ENCODE data around the gene ABI2.
"Not testable (repeated sequence)": the region's sequence is repeated elsewhere in the genome, so short reads cannot be mapped to it uniquely, and the experiment has no call there.

Gene ABI2

DNA sequence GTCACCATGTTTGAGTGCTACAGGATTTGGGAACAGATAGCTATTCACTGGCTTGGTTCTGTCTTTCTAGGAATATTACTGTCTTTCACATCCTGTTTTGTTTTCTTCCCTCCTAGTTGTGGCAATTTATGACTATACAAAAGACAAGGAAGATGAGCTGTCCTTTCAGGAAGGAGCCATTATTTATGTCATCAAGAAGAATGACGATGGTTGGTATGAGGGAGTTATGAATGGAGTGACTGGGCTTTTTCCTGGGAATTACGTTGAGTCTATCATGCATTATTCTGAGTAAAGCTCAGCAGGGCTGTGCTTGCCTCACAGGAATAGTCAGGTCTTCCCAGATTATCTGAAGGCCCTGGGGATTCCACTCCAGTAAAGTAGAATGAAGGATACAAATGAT, 98.9 kb downstream of the ABI2 start:
- Histone ChIP-seq H3K4me1 (ENCODE audit: control insufficient read depth, insufficient read depth, low read length) (no peaks in the 10 kb centered on the region), H3K36me3 (ENCODE audit: control insufficient read depth, insufficient read depth, low read length) (peaks cover 56% of the 10 kb centered on the region), H3K27ac (ENCODE audit: low read depth, low read length) (no peak overlapping the region), H3K9ac (ENCODE audit: low read depth, low read length) (no peak overlapping the region), H3K4me3 (ENCODE audit: low read depth, low read length) (no peak overlapping the region), H3K9me3 (ENCODE audit: control insufficient read depth, insufficient read depth, low read length) (no peaks in the 10 kb centered on the region), H3K27me3 (ENCODE audit: control insufficient read depth, insufficient read depth, low read length) (no peaks in the 10 kb centered on the region)

DNA sequence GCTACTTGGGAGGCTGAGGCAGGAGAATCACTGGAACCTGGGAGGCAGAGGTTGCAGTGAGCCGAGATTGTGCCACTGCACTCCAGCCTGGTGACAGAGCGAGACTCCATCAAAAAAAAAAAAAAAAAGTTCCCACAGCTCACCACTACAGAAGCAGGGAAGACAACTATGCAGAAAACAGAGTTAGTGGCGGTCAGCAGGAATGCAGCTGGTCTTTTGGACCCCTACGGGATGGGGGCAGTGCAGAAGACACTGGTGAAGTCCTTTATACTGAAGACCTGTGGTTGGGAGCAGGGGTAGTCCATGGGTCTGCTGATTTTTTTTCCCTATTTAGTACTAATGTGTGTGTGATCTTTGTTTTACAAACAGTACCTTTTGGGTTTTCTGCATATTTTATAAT, 101.4 kb downstream of the ABI2 start:
- H3K4me3 ChIP-seq (ENCODE audit: low read depth, low read length); H3K4me1 ChIP-seq (ENCODE audit: control insufficient read depth, insufficient read depth, low read length); H3K27ac ChIP-seq (ENCODE audit: low read depth, low read length); H3K9me3 ChIP-seq (ENCODE audit: control insufficient read depth, insufficient read depth, low read length); H3K9ac ChIP-seq (ENCODE audit: low read depth, low read length); H3K27me3 ChIP-seq (ENCODE audit: control insufficient read depth, insufficient read depth, low read length): not testable (repeated sequence)
- H3K36me3 ChIP-seq (ENCODE audit: control insufficient read depth, insufficient read depth, low read length), result peaks cover 47% of the 10 kb centered on the region

DNA sequence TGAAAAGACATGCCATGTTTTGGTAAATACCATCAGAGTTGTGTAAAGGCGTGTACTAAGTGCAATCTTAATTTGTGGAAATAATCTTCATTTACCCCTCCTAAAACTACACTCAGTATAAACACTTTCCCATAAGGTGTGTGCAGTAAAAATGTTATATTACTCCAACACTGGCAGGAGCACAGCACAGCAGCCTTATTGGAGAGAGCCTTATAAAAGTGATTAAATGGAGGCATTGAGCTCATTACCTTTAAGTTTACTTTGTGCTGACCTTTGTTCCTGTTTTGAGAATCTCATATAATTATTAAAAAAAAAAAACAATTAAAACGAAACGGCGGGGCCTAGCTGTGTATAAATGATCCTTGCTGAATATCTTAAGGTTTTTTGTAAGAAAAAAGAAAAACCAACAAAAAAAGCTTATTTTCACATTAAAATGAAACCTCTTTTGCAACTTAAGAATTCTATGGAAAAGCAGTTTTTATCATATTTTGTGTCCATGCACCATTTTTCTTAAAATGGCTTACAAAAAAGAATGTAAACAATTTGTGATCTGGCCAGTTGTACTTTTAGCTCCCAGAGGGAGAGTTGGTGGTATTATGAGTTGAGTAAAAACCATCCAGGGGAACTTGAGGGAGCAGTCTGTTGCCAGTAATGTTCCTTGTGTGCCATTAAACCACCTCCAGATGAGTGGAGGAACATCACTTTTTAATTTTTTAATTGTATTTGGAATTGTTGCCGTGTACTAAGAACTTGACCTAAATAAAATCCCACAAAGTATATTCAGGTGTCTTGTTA, 103.4 kb downstream of the ABI2 start:
- H3K27ac ChIP-seq (ENCODE audit: low read depth, low read length), result no peak overlapping the region
- H3K4me1 ChIP-seq (ENCODE audit: control insufficient read depth, insufficient read depth, low read length), result no peaks in the 10 kb centered on the region
- H3K9me3 ChIP-seq (ENCODE audit: control insufficient read depth, insufficient read depth, low read length), result no peaks in the 10 kb centered on the region
- no peak overlapping the region for H3K4me3 ChIP-seq (ENCODE audit: low read depth, low read length)
- H3K27me3 ChIP-seq (ENCODE audit: control insufficient read depth, insufficient read depth, low read length), result no peaks in the 10 kb centered on the region
- H3K9ac ChIP-seq (ENCODE audit: low read depth, low read length), result no peak overlapping the region
- peaks cover 41% of the 10 kb centered on the region for H3K36me3 ChIP-seq (ENCODE audit: control insufficient read depth, insufficient read depth, low read length)

DNA sequence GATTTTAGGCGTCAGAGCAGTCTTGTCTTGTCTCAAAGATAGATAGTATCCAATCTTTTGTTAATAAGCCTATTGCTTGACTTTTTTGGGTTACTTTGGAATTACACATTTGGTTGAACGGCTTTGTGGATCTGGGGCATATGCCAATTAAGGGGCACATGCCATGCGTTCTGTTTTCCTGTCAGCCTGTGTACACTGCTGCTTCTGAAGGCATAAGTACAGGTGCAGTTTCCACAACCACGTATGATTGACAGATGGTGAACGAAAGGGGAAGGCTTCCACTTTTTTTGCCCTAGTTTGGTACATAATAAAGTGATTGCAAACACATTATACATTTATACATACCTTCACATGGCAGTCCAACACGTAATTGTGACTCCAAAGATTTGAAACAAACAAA, 104.6 kb downstream of the ABI2 start:
- no peaks in the 10 kb centered on the region for H3K27me3 ChIP-seq (ENCODE audit: control insufficient read depth, insufficient read depth, low read length)
- no peaks in the 10 kb centered on the region for H3K4me1 ChIP-seq (ENCODE audit: control insufficient read depth, insufficient read depth, low read length)
- H3K27ac ChIP-seq (ENCODE audit: low read depth, low read length), result no peak overlapping the region
- peaks cover 28% of the 10 kb centered on the region for H3K36me3 ChIP-seq (ENCODE audit: control insufficient read depth, insufficient read depth, low read length)
- H3K4me3 ChIP-seq (ENCODE audit: low read depth, low read length), result no peak overlapping the region
- H3K9me3 ChIP-seq (ENCODE audit: control insufficient read depth, insufficient read depth, low read length), result no peaks in the 10 kb centered on the region
- no peak overlapping the region for H3K9ac ChIP-seq (ENCODE audit: low read depth, low read length)

DNA sequence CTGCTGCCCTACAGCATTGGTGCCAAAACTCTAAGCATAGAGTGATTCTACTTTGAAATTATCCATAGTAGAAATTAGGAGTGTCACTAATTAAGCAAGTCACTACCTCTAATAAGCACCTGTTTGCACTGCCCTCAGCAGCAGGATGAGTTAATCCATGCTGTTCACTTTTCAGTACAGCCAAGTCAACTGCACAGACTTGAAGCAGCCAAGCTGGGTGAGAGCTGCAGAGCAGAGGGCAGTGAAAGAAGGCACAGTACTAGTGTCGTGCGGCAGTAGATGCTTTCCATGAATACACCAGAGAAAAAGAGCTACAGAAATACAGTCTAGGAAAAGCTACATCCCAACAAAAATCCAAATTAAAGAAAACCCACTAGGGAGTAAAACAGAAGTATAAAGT, 108.3 kb downstream of the ABI2 start:
- Histone ChIP-seq H3K4me3 (ENCODE audit: low read depth, low read length) (no peak overlapping the region), H3K36me3 (ENCODE audit: control insufficient read depth, insufficient read depth, low read length) (peaks cover 26% of the 10 kb centered on the region), H3K9ac (ENCODE audit: low read depth, low read length) (no peak overlapping the region), H3K9me3 (ENCODE audit: control insufficient read depth, insufficient read depth, low read length) (no peaks in the 10 kb centered on the region), H3K27ac (ENCODE audit: low read depth, low read length) (no peak overlapping the region), H3K27me3 (ENCODE audit: control insufficient read depth, insufficient read depth, low read length) (no peaks in the 10 kb centered on the region), H3K4me1 (ENCODE audit: control insufficient read depth, insufficient read depth, low read length) (no peaks in the 10 kb centered on the region)

DNA sequence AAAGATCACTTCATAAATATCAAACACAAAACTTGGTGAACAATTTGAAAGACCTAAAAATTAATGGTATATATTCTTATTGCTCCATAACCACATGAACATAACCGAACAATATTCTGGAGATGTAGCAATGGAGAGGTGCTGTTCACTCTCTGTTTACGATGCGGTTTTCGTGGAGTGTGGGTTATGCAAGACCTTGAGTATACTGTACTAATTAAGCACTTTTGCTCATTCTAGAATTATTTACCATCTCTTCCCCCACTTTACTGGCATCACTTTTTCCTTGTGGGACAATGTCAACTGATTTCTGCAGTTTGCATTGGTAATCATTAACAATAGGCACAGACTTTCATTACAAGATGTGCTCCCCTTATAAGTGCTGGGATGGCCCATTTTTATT, 109.3 kb downstream of the ABI2 start:
- H3K36me3 ChIP-seq (ENCODE audit: control insufficient read depth, insufficient read depth, low read length), result peaks cover 26% of the 10 kb centered on the region
- H3K4me3 ChIP-seq (ENCODE audit: low read depth, low read length), result no peak overlapping the region
- no peaks in the 10 kb centered on the region for H3K4me1 ChIP-seq (ENCODE audit: control insufficient read depth, insufficient read depth, low read length)
- H3K27ac ChIP-seq (ENCODE audit: low read depth, low read length), result no peak overlapping the region
- H3K9ac ChIP-seq (ENCODE audit: low read depth, low read length), result no peak overlapping the region
- H3K27me3 ChIP-seq (ENCODE audit: control insufficient read depth, insufficient read depth, low read length), result no peaks in the 10 kb centered on the region
- H3K9me3 ChIP-seq (ENCODE audit: control insufficient read depth, insufficient read depth, low read length), result no peaks in the 10 kb centered on the region

DNA sequence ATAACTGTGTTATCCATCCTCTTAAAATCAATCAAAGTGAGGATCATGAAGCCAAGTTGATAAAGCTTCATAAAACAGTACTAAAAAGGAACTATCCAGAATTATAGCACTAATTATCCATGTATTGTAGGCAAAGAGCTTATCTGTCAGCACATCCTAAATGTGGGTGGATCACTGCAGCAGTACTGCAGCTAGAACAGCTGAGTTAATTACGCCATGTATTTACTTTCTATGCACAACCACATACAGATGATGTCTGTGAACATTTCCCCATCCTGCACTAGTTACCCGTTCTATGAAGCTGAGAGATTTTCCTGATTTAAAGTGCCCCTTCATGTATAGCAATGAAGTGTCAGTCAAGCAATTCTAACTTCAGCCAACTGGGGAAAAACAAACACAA, 110.3 kb downstream of the ABI2 start:
- Histone ChIP-seq H3K4me3 (ENCODE audit: low read depth, low read length) (no peak overlapping the region), H3K4me1 (ENCODE audit: control insufficient read depth, insufficient read depth, low read length) (no peaks in the 10 kb centered on the region), H3K27ac (ENCODE audit: low read depth, low read length) (no peak overlapping the region), H3K27me3 (ENCODE audit: control insufficient read depth, insufficient read depth, low read length) (no peaks in the 10 kb centered on the region), H3K9me3 (ENCODE audit: control insufficient read depth, insufficient read depth, low read length) (no peaks in the 10 kb centered on the region), H3K9ac (ENCODE audit: low read depth, low read length) (no peak overlapping the region), H3K36me3 (ENCODE audit: control insufficient read depth, insufficient read depth, low read length) (peaks cover 32% of the 10 kb centered on the region)

DNA sequence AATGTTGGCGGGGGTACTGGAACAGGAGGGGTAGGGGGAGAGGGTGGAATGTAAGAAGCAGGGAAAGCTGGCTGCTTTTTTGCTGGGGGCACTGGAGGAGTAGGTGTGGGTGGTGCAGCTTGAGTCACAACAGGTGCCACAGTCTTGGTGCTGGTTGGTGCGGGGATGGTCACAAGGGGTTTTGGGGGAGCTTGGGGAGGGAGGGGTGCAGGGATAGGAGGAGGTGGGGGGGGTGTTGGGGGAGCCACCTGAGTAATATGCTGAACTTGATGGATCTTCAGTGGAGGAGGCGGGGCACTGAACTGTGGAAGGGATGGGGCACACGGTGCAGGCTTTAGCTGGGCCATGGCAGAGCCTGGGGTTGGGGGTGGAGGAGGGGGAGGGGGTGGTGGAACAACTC, 112.5 kb downstream of the ABI2 start:
- peaks cover 44% of the 10 kb centered on the region for H3K36me3 ChIP-seq (ENCODE audit: control insufficient read depth, insufficient read depth, low read length)
- no peaks in the 10 kb centered on the region for H3K9me3 ChIP-seq (ENCODE audit: control insufficient read depth, insufficient read depth, low read length)
- no peaks in the 10 kb centered on the region for H3K4me1 ChIP-seq (ENCODE audit: control insufficient read depth, insufficient read depth, low read length)
- H3K27ac ChIP-seq (ENCODE audit: low read depth, low read length), result no peak overlapping the region
- H3K9ac ChIP-seq (ENCODE audit: low read depth, low read length), result no peak overlapping the region
- no peak overlapping the region for H3K4me3 ChIP-seq (ENCODE audit: low read depth, low read length)
- no peaks in the 10 kb centered on the region for H3K27me3 ChIP-seq (ENCODE audit: control insufficient read depth, insufficient read depth, low read length)

DNA sequence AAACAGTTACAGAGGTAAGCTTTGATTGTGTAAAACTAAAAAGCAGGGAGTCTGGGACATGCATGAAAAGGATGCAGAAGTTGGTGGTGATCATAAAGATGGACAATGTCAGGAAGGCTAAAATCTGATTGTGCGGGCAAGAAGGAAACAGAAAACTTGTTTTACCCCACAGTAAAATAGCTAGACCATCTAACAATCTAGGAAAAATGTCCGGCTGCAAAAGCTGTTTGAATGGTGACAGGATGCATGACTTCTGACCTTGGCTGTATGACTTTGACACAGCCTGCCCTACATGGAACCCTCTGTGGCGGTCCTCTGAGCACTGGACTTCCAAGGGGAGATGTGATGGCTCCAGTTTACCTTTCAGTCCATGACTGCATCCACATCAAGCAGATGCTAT, 113.3 kb downstream of the ABI2 start:
- no peaks in the 10 kb centered on the region for H3K4me1 ChIP-seq (ENCODE audit: control insufficient read depth, insufficient read depth, low read length)
- no peak overlapping the region for H3K4me3 ChIP-seq (ENCODE audit: low read depth, low read length)
- H3K9ac ChIP-seq (ENCODE audit: low read depth, low read length), result no peak overlapping the region
- H3K9me3 ChIP-seq (ENCODE audit: control insufficient read depth, insufficient read depth, low read length), result no peaks in the 10 kb centered on the region
- no peaks in the 10 kb centered on the region for H3K27me3 ChIP-seq (ENCODE audit: control insufficient read depth, insufficient read depth, low read length)
- H3K36me3 ChIP-seq (ENCODE audit: control insufficient read depth, insufficient read depth, low read length), result peaks cover 52% of the 10 kb centered on the region
- H3K27ac ChIP-seq (ENCODE audit: low read depth, low read length), result no peak overlapping the region

DNA sequence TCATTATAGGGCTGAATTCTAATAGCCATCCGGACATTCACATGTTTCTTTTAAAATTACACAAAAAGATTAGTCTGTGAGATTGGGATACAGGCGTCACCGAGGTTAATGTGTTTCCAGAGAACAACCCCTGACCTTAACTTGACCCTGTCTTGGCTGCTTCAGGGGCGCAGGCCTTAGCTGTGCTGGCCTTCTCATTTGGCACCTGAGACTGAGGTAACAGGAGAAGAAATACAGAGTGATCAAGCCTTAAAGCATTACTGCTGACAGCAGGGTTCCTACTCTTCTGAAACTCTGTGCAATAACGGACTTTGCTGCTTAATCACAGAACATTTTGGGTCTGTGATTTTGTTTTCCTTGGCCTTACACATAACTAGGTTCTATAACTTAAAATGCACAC, 114.3 kb downstream of the ABI2 start:
- Histone ChIP-seq H3K9ac (ENCODE audit: low read depth, low read length) (no peak overlapping the region), H3K9me3 (ENCODE audit: control insufficient read depth, insufficient read depth, low read length) (no peaks in the 10 kb centered on the region), H3K4me1 (ENCODE audit: control insufficient read depth, insufficient read depth, low read length) (no peaks in the 10 kb centered on the region), H3K27me3 (ENCODE audit: control insufficient read depth, insufficient read depth, low read length) (no peaks in the 10 kb centered on the region), H3K36me3 (ENCODE audit: control insufficient read depth, insufficient read depth, low read length) (peaks cover 61% of the 10 kb centered on the region), H3K27ac (ENCODE audit: low read depth, low read length) (no peak overlapping the region), H3K4me3 (ENCODE audit: low read depth, low read length) (no peak overlapping the region)

DNA sequence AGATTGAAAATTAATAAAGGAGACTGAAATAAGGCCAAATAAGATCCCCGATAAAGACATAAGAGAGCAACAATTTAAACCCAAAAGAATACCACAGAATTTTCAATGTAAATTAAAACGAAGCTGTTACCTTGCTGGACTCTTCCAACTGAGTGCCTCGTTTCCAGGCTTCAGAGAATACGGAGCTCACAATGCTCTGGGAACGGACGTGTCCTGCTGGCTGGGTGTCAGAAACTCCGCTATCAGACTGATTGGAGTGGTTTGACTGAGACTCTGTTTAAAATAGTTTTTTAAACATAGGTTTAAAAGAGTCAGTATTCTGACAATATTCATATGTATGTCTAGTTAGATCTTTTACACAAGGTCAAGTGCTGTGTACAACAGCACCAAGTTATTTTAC, 116.5 kb downstream of the ABI2 start:
- Histone ChIP-seq H3K27ac (ENCODE audit: low read depth, low read length) (no peak overlapping the region), H3K4me1 (ENCODE audit: control insufficient read depth, insufficient read depth, low read length) (no peaks in the 10 kb centered on the region), H3K36me3 (ENCODE audit: control insufficient read depth, insufficient read depth, low read length) (peaks cover 64% of the 10 kb centered on the region)

More for the DNA sequence above, 116.5 kb downstream of the ABI2 start:
- Histone ChIP-seq H3K9me3 (ENCODE audit: control insufficient read depth, insufficient read depth, low read length) (no peaks in the 10 kb centered on the region), H3K27me3 (ENCODE audit: control insufficient read depth, insufficient read depth, low read length) (no peaks in the 10 kb centered on the region), H3K4me3 (ENCODE audit: low read depth, low read length) (no peak overlapping the region), H3K9ac (ENCODE audit: low read depth, low read length) (no peak overlapping the region)
